ENCODE measurements around the gene CLCN5. TPM values are rescaled to one million over a fixed set of nuclear protein-coding genes. Genes with fewer than 3 reads are reported as not detected.
"Not testable (repeated sequence)": the region's sequence is repeated elsewhere in the genome, so short reads cannot be mapped to it uniquely, and the experiment has no call there.

CLCN5 gene
- total RNA-seq, 1 donor from 2014 or later = 7.2 TPM

GRCh38 chrX:49995795-49996455 is 73.5 kb downstream of the CLCN5 start:
- DNase-seq (ENCODE audit: low spot score) = no peak

GRCh38 chrX:49996474-49996873 is 74.1 kb downstream of the CLCN5 start:
- no peak for DNase-seq (ENCODE audit: low spot score)

GRCh38 chrX:49999087-49999486 is 76.7 kb downstream of the CLCN5 start:
- DNase-seq (ENCODE audit: low spot score) = no peak

- no peak for DNase-seq (ENCODE audit: low spot score)
These were observed 78.6 kb downstream of the CLCN5 start for GRCh38 chrX:50000937-50001542.

GRCh38 chrX:50002067-50002714 is 79.8 kb downstream of the CLCN5 start:
- DNase-seq (ENCODE audit: low spot score) = no peak

GRCh38 chrX:50003467-50003866 is 81.1 kb downstream of the CLCN5 start:
- DNase-seq (ENCODE audit: low spot score) = no peak

GRCh38 chrX:50003927-50004326 is 81.5 kb downstream of the CLCN5 start:
- no peak for DNase-seq (ENCODE audit: low spot score)

- DNase-seq (ENCODE audit: low spot score) = not testable (repeated sequence)
These were observed 103.2 kb downstream of the CLCN5 start for GRCh38 chrX:50025591-50025990.

- no peak for DNase-seq (ENCODE audit: low spot score)
These were observed 112.7 kb downstream of the CLCN5 start for GRCh38 chrX:50035126-50035525.

GRCh38 chrX:50036426-50036825 is 114.0 kb downstream of the CLCN5 start:
- DNase-seq (ENCODE audit: low spot score) = no peak

- DNase-seq (ENCODE audit: low spot score) = no peak
These were observed 123.4 kb downstream of the CLCN5 start for GRCh38 chrX:50045823-50046222.

GRCh38 chrX:50049228-50049627 is 126.8 kb downstream of the CLCN5 start:
- DNase-seq (ENCODE audit: low spot score) = no peak

- DNase-seq (ENCODE audit: low spot score) = no peak
These were observed 131.8 kb downstream of the CLCN5 start for GRCh38 chrX:50054147-50054546.

GRCh38 chrX:50066318-50066937 is 144.0 kb downstream of the CLCN5 start:
- no peak for DNase-seq (ENCODE audit: low spot score)

- no peak for DNase-seq (ENCODE audit: low spot score)
These were observed 145.3 kb downstream of the CLCN5 start for GRCh38 chrX:50067435-50068284.

- no peak for DNase-seq (ENCODE audit: low spot score)
These were observed 145.8 kb downstream of the CLCN5 start for GRCh38 chrX:50068285-50068563.

- DNase-seq (ENCODE audit: low spot score) = no peak
These were observed 146.5 kb downstream of the CLCN5 start for GRCh38 chrX:50068893-50069292.

- no peak for DNase-seq (ENCODE audit: low spot score)
These were observed 149.1 kb downstream of the CLCN5 start for GRCh38 chrX:50071494-50071893.

GRCh38 chrX:50072110-50072509 is 149.7 kb downstream of the CLCN5 start:
- no peak for DNase-seq (ENCODE audit: low spot score)

GRCh38 chrX:50073601-50074000 is 151.2 kb downstream of the CLCN5 start:
- no peak for DNase-seq (ENCODE audit: low spot score)

GRCh38 chrX:50075630-50076339 is 153.4 kb downstream of the CLCN5 start:
- DNase-seq (ENCODE audit: low spot score) = no peak
